Natural killer cell (primary cell): ENCODE measurements around the gene ESR2. TPM values are rescaled to one million over a fixed set of nuclear protein-coding genes. Genes with fewer than 3 reads are reported as not detected.

Experiments
- ATAC-seq, 3 donors: fragments of 150-1000 bp in 2 of 3; fragments of 200-7000 bp in 1 of 3; cut with Tn5 transposase; 1 replicate in 1 of 3; 2 replicates in 2 of 3; pipeline ENCODE4 v1.10.0; 2021; ENCODE audit warnings: mild to moderate bottlenecking in 2 of 3, moderate library complexity in 2 of 3
- DNase-seq, 2 donors: peaks; one replicate each; pipeline versions ENCODE4 v3.0.0 to v3.0.0-alpha.2; 2013 to 2021; ENCODE audit warnings: mixed read lengths in 1 of 2
- H3K27ac ChIP-seq: one replicate; pipeline ENCODE4 v1.5.1; 2013; ENCODE audit warnings: mild to moderate bottlenecking, low read length
- H3K27me3 ChIP-seq: one replicate; pipeline ENCODE4 v1.6.1; 2013; ENCODE audit warnings: low read length; ENCODE audit not compliant: control insufficient read depth, insufficient read depth
- H3K36me3 ChIP-seq: one replicate; pipeline ENCODE4 v1.6.1; 2013; ENCODE audit warnings: low read length; ENCODE audit not compliant: control insufficient read depth, insufficient read depth
- H3K4me1 ChIP-seq: one replicate; pipeline ENCODE4 v1.6.1; 2013; ENCODE audit warnings: low read length; ENCODE audit not compliant: control insufficient read depth, insufficient read depth
- H3K4me3 ChIP-seq: one replicate; pipeline ENCODE4 v1.5.1; 2013; ENCODE audit warnings: low read length
- H3K9me3 ChIP-seq: one replicate; pipeline ENCODE4 v1.6.1; 2013; ENCODE audit warnings: low read length; ENCODE audit not compliant: control insufficient read depth, insufficient read depth
- H3K27ac Mint-ChIP-seq, 2 donors: one replicate each; pipeline ENCODE4 v1.8.0; 2022; ENCODE audit warnings: mild to moderate bottlenecking in 2 of 2, mixed read lengths in 2 of 2, moderate library complexity in 1 of 2
- H3K27me3 Mint-ChIP-seq, 2 donors: one replicate each; pipeline ENCODE4 v1.8.0; 2022; ENCODE audit warnings: low read depth in 2 of 2, mixed read lengths in 2 of 2
- H3K36me3 Mint-ChIP-seq: one replicate; pipeline ENCODE4 v1.8.0; 2022; ENCODE audit warnings: mixed read lengths
- H3K4me1 Mint-ChIP-seq, 2 donors: one replicate each; pipeline ENCODE4 v1.8.0; 2022; ENCODE audit warnings: mixed read lengths in 2 of 2
- H3K4me3 Mint-ChIP-seq: one replicate; pipeline ENCODE4 v1.8.0; 2022; ENCODE audit warnings: mild to moderate bottlenecking, moderate library complexity, mixed read lengths
- H3K9me3 Mint-ChIP-seq, 2 donors: one replicate each; pipeline ENCODE4 v1.8.0; 2022; ENCODE audit warnings: mixed read lengths in 2 of 2
- whole genome bisulfite sequencing: methylation state at CpG from one replicate; pipeline ENCODE4 v1.1.7; 2013; ENCODE audit warnings: missing lambda C conversion rate; ENCODE audit not compliant: insufficient coverage; 5-methylcytosine and 5-hydroxymethylcytosine counted together
- intact Hi-C: fragments of 100-400 bp; cut with micrococcal nuclease; formaldehyde crosslinking; loops from one replicate; pipeline ENCODE4 v1.14.2; 2022
- total RNA-seq, 4 donors: library from RNA; stranded (reverse); fragments of 120-200 nt in 1 of 4; gene quantifications; one replicate each; pipeline versions ENCODE4 v1.2.3 to v1.2.4, GENCODE V29; 2013 to 2022
- TF ChIP-seq, protein P1 (sequence below): fragments of 200-600 bp; IDR thresholded peaks from one replicate; pipeline ENCODE4 v1.8.0; 2022; ENCODE audit warnings: antibody characterized with exemption

Gene ESR2
- total RNA-seq, 3 donors from 2014 or later (not counting 1 experiment from before 2014, with no cell fraction given), result 0.53 TPM; not detected in 2

DNA sequence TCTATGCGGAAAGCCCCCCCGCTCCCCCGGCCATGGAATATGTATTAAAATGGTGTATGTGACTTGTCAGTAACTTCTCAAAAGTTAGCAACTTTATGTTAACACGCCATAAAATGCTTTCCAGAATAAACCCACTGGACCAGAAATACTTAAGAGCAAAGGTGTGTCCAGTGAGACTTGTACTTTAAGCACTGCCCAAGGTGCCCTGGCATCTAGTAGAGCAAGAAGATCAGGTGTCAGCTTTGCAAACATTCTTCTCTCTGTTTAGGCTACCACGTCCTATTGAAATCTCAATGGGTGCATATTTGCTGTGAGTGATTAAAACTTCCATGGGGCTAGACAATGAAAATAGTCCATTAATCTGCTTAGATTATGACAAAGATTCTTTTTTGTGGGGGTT lies 201.2 kb downstream of the ESR2 start:
- no peak overlapping the region for H3K4me3 ChIP-seq
- H3K9me3 ChIP-seq, result no peaks in the 10 kb centered on the region
- TF ChIP-seq, protein P1, sequence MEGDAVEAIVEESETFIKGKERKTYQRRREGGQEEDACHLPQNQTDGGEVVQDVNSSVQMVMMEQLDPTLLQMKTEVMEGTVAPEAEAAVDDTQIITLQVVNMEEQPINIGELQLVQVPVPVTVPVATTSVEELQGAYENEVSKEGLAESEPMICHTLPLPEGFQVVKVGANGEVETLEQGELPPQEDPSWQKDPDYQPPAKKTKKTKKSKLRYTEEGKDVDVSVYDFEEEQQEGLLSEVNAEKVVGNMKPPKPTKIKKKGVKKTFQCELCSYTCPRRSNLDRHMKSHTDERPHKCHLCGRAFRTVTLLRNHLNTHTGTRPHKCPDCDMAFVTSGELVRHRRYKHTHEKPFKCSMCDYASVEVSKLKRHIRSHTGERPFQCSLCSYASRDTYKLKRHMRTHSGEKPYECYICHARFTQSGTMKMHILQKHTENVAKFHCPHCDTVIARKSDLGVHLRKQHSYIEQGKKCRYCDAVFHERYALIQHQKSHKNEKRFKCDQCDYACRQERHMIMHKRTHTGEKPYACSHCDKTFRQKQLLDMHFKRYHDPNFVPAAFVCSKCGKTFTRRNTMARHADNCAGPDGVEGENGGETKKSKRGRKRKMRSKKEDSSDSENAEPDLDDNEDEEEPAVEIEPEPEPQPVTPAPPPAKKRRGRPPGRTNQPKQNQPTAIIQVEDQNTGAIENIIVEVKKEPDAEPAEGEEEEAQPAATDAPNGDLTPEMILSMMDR, result no peak
- Mint-ChIP-seq H3K9me3 (no peaks in the 10 kb centered on the region), H3K27ac (no peak overlapping the region), H3K27me3 (no peaks in the 10 kb centered on the region), H3K4me3 (no peak overlapping the region), H3K4me1 (no peaks in the 10 kb centered on the region), H3K36me3 (peaks cover 6% of the 10 kb centered on the region)
- 100% methylated on average over 2 of the region's 5 CpGs for WGBS
- no peaks in the 10 kb centered on the region for H3K27me3 ChIP-seq
- H3K36me3 ChIP-seq, result peaks cover 73% of the 10 kb centered on the region
- H3K27ac ChIP-seq, result no peak overlapping the region
- intact Hi-C loops, result no loop called here
- H3K4me1 ChIP-seq, result no peaks in the 10 kb centered on the region
- ATAC-seq (no peak), DNase-seq (no peak)

DNA sequence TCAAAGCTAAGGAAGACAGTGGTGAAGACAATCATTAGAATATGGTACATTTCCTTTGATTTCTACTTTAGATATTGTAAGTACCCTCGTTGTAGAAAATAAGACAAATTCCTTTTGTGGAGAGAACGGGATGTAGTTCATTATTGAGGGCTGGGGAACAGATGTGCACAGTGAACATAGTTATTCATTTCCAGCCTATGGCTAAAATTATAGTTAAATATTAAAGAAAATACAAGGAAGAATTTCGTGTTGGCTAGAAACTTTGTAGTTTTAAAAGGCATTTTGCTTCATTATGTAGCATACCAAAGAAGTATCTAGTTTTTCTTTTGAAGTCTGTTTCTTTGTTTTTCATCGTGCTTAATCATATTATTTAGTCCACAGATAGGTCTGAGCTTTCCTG lies 201.8 kb downstream of the ESR2 start:
- no peak overlapping the region for H3K27ac ChIP-seq
- Mint-ChIP-seq H3K9me3 (no peaks in the 10 kb centered on the region), H3K4me1 (no peaks in the 10 kb centered on the region), H3K4me3 (no peak overlapping the region), H3K27me3 (no peaks in the 10 kb centered on the region), H3K27ac (no peak overlapping the region), H3K36me3 (peaks cover 6% of the 10 kb centered on the region)
- DNase-seq (no peak), ATAC-seq (no peak)
- no peaks in the 10 kb centered on the region for H3K9me3 ChIP-seq
- H3K4me1 ChIP-seq, result no peaks in the 10 kb centered on the region
- H3K4me3 ChIP-seq, result no peak overlapping the region
- H3K36me3 ChIP-seq, result peaks cover 71% of the 10 kb centered on the region
- WGBS, result 96% methylated on average over 3 of the region's 4 CpGs
- no peaks in the 10 kb centered on the region for H3K27me3 ChIP-seq
- intact Hi-C loops, result no loop called here
- TF ChIP-seq, protein P1, result no peak

DNA sequence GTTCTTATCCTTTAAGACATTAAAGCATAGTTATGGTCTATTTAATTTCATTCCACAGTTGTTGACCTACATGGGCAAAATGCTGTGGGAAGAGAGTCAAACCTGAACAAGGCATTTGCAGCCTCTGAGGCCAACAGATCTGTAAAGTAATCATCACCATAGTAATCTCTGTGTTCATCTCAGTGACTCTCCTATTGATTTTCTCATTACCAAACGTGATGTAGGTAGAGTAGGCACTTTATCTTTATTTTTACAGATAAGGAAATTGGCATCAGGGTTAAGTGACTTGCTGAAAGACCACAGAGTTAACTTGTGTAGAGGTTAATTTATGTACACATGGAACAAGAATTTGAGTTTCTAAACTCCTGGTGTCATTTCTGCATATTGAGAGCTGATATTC lies 203.0 kb downstream of the ESR2 start:
- Histone ChIP-seq H3K27me3 (no peaks in the 10 kb centered on the region), H3K4me3 (no peak overlapping the region), H3K27ac (no peak overlapping the region), H3K9me3 (no peaks in the 10 kb centered on the region), H3K4me1 (no peaks in the 10 kb centered on the region), H3K36me3 (peaks cover 69% of the 10 kb centered on the region)
- peaks cover 0 to 1% of the 10 kb centered on the region in 2 donors for H3K4me1 Mint-ChIP-seq
- no peaks in the 10 kb centered on the region for H3K27me3 Mint-ChIP-seq
- TF ChIP-seq, protein P1, result no peak
- WGBS, result no CpG with 5 or more reads among the region's 1 CpG
- no peaks in the 10 kb centered on the region for H3K9me3 Mint-ChIP-seq
- peaks cover 6% of the 10 kb centered on the region for H3K36me3 Mint-ChIP-seq
- no peak for ATAC-seq
- H3K4me3 Mint-ChIP-seq, result no peak overlapping the region
- intact Hi-C loops, result no loop called here
- peak overlapping the region in 1 of 2 donors; percentile 27 for H3K27ac Mint-ChIP-seq
- DNase-seq, result no peak

DNA sequence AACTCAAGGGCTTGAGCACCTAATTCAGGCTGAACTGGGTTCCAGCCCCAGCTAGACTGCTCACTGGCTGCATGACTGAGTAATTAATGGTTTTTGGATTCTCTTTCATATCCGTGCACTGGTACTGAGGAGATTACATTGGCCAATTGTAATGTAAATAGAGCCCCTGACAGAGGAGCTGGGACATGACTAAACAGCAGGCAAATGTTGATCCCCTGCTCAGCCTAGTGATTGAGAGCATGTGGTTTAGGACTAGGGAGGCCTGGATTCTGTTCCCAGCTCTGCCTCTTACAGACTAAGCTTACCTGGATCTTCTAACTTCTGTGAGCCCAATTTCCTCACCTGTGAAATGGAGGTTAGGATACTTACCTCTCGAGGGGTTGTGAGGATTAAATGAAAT lies 204.3 kb downstream of the ESR2 start:
- no peaks in the 10 kb centered on the region for H3K27me3 Mint-ChIP-seq
- H3K36me3 Mint-ChIP-seq, result peaks cover 12% of the 10 kb centered on the region
- 96% methylated on average over 2 of the region's 2 CpGs for WGBS
- Histone ChIP-seq H3K4me1 (no peaks in the 10 kb centered on the region), H3K4me3 (no peak overlapping the region), H3K27ac (no peak overlapping the region), H3K27me3 (no peaks in the 10 kb centered on the region), H3K36me3 (peaks cover 58% of the 10 kb centered on the region), H3K9me3 (no peaks in the 10 kb centered on the region)
- peaks cover 0 to 7% of the 10 kb centered on the region in 2 donors for H3K4me1 Mint-ChIP-seq
- DNase-seq (no peak), ATAC-seq (no peak)
- TF ChIP-seq, protein P1, result no peak
- H3K4me3 Mint-ChIP-seq, result no peak overlapping the region
- intact Hi-C loops, result no loop called here
- no peaks in the 10 kb centered on the region for H3K9me3 Mint-ChIP-seq
- H3K27ac Mint-ChIP-seq, result no peak overlapping the region
